Measurements from ENCODE around the gene PUDP. TPM values are rescaled to one million over a fixed set of nuclear protein-coding genes. Genes with fewer than 3 reads are reported as not detected.
"Not testable (repeated sequence)": the region's sequence is repeated elsewhere in the genome, so short reads cannot be mapped to it uniquely, and the experiment has no call there.

Gene PUDP
- total RNA-seq, 4 donors from 2014 or later, result 5.3 to 16.1 (median 5.6) TPM

- no peak for TF ChIP-seq POLR2AphosphoS5 (IDR thresholded peaks at IDR 0.05)
- no peak for TF ChIP-seq POLR2A (IDR thresholded peaks at IDR 0.05)
- TF ChIP-seq CTCF (IDR thresholded peaks at IDR 0.05), result no peak
- no peak for TF ChIP-seq EP300 (IDR thresholded peaks at IDR 0.05)
These were observed 97.7 kb downstream of the PUDP start for GRCh38 chrX:7050271-7050670.

GRCh38 chrX:7047951-7048350 is 100.0 kb downstream of the PUDP start:
- no peaks in the 10 kb centered on the region for H3K36me3 ChIP-seq
- no peaks in the 10 kb centered on the region for H3K9me3 ChIP-seq
- DNase-seq (ENCODE audit: low spot score in 2 of 2), result no peak
- H3K4me1 ChIP-seq, result no peaks in the 10 kb centered on the region
- 92% methylated on average over 4 of the region's 4 CpGs for WGBS
- no peak overlapping the region for H3K27ac ChIP-seq
- H3K27me3 ChIP-seq, result no peaks in the 10 kb centered on the region
- no peak overlapping the region for H3K4me3 ChIP-seq
- TF ChIP-seq CTCF (IDR thresholded peaks at IDR 0.05) (no peak), POLR2A (IDR thresholded peaks at IDR 0.05) (no peak), POLR2AphosphoS5 (IDR thresholded peaks at IDR 0.05) (no peak), EP300 (IDR thresholded peaks at IDR 0.05) (no peak)

More at GRCh38 chrX:7050271-7050670, 97.7 kb downstream of the PUDP start:
- H3K27me3 ChIP-seq, result no peaks in the 10 kb centered on the region
- H3K27ac ChIP-seq, result no peak overlapping the region
- H3K4me1 ChIP-seq, result no peaks in the 10 kb centered on the region
- H3K9me3 ChIP-seq, result no peaks in the 10 kb centered on the region
- DNase-seq (ENCODE audit: low spot score in 2 of 2), result no peak
- H3K4me3 ChIP-seq, result no peak overlapping the region
- H3K36me3 ChIP-seq, result no peaks in the 10 kb centered on the region
- WGBS, result 76% methylated on average over 10 of the region's 11 CpGs

GRCh38 chrX:7045238-7045955 is 102.6 kb downstream of the PUDP start:
- no peak for TF ChIP-seq CTCF (IDR thresholded peaks at IDR 0.05)
- no peak for TF ChIP-seq POLR2AphosphoS5 (IDR thresholded peaks at IDR 0.05)
- TF ChIP-seq EP300 (IDR thresholded peaks at IDR 0.05), result no peak
- TF ChIP-seq POLR2A (IDR thresholded peaks at IDR 0.05), result no peak
- no peak overlapping the region for H3K27ac ChIP-seq
- H3K4me3 ChIP-seq, result no peak overlapping the region
- no peaks in the 10 kb centered on the region for H3K36me3 ChIP-seq
- H3K4me1 ChIP-seq, result no peaks in the 10 kb centered on the region
- DNase-seq (ENCODE audit: low spot score in 2 of 2), result no peak
- H3K9me3 ChIP-seq, result no peaks in the 10 kb centered on the region
- WGBS, result 65% methylated on average over 4 of the region's 4 CpGs
- no peaks in the 10 kb centered on the region for H3K27me3 ChIP-seq

- H3K27ac ChIP-seq; H3K4me3 ChIP-seq; H3K9me3 ChIP-seq; H3K36me3 ChIP-seq; H3K27me3 ChIP-seq; H3K4me1 ChIP-seq; DNase-seq (ENCODE audit: low spot score in 2 of 2): not testable (repeated sequence)
- WGBS, result 51% methylated on average over 3 of the region's 3 CpGs
These were observed 104.0 kb downstream of the PUDP start for GRCh38 chrX:7043796-7044433.

- H3K4me3 ChIP-seq, result no peak overlapping the region
- H3K27me3 ChIP-seq, result no peaks in the 10 kb centered on the region
- no peak for TF ChIP-seq EP300 (IDR thresholded peaks at IDR 0.05)
- no peak for TF ChIP-seq POLR2A (IDR thresholded peaks at IDR 0.05)
- no peak for TF ChIP-seq CTCF (IDR thresholded peaks at IDR 0.05)
- TF ChIP-seq POLR2AphosphoS5 (IDR thresholded peaks at IDR 0.05), result no peak
- H3K36me3 ChIP-seq, result no peaks in the 10 kb centered on the region
- H3K4me1 ChIP-seq, result no peaks in the 10 kb centered on the region
- 42% methylated on average over 5 of the region's 5 CpGs for WGBS
- H3K9me3 ChIP-seq, result no peaks in the 10 kb centered on the region
- DNase-seq (ENCODE audit: low spot score in 2 of 2), result no peak
- no peak overlapping the region for H3K27ac ChIP-seq
These were observed 119.7 kb downstream of the PUDP start for GRCh38 chrX:7028246-7028645.
